Activated naive CD4-positive, alpha-beta T cell treated with anti-CD3 and anti-CD28 coated beads, Interleukin-2, amount 50 U/mL, for 72 hours (primary cell): ENCODE measurements around the gene C5orf22. TPM values are rescaled to one million over a fixed set of nuclear protein-coding genes. Genes with fewer than 3 reads are reported as not detected.
A peak's percentile ranks its signal among the peaks of the same experiment; 100 is the strongest.
"Not testable (repeated sequence)": the region's sequence is repeated elsewhere in the genome, so short reads cannot be mapped to it uniquely, and the experiment has no call there.

Experiments
- ATAC-seq, 2 donors: fragments of 150-1000 bp; cut with Tn5 transposase; 2 replicates each; pipeline ENCODE4 v1.10.0; 2021; ENCODE audit warnings: mild to moderate bottlenecking in 2 of 2, moderate library complexity in 2 of 2
- DNase-seq, 2 donors: peaks; one replicate each; pipeline ENCODE4 v3.0.0; 2021 to 2022; ENCODE audit warnings: low spot score in 2 of 2
- H3K27ac Mint-ChIP-seq, 2 donors: one replicate each; pipeline ENCODE4 v1.8.0; 2022; ENCODE audit warnings: mild to moderate bottlenecking in 2 of 2, mixed read lengths in 2 of 2
- H3K36me3 Mint-ChIP-seq, 2 donors: one replicate each; pipeline ENCODE4 v1.8.0; 2022; ENCODE audit warnings: mixed read lengths in 2 of 2
- H3K9me3 Mint-ChIP-seq, 2 donors: one replicate each; pipeline ENCODE4 v1.8.0; 2022; ENCODE audit warnings: mixed read lengths in 2 of 2
- total RNA-seq, 2 donors: library from RNA; stranded (reverse); gene quantifications; one replicate each; pipeline ENCODE4 v1.2.3, GENCODE V29; 2022

The C5orf22 gene
- total RNA-seq, 2 donors from 2014 or later = 21.3 to 39.7 TPM

GRCh38 chr5:31536873-31537272 is 4.8 kb downstream of the C5orf22 start:
- H3K36me3 Mint-ChIP-seq = peaks cover 9 to 18% of the 10 kb centered on the region in 2 donors
- no peak for ATAC-seq
- DNase-seq = no peak
- H3K9me3 Mint-ChIP-seq = no peaks in the 10 kb centered on the region
- H3K27ac Mint-ChIP-seq = no peak overlapping the region

GRCh38 chr5:31537349-31537748 is 5.2 kb downstream of the C5orf22 start:
- Mint-ChIP-seq H3K9me3 (no peaks in the 10 kb centered on the region), H3K36me3 (peaks cover 4 to 14% of the 10 kb centered on the region in 2 donors), H3K27ac (peak overlapping the region in 1 of 2 donors; percentile 76)
- DNase-seq (no peak), ATAC-seq (no peak)

- H3K36me3 Mint-ChIP-seq = peaks cover 0 to 9% of the 10 kb centered on the region in 2 donors
- no peak for ATAC-seq
- no peaks in the 10 kb centered on the region for H3K9me3 Mint-ChIP-seq
- peak overlapping the region in 1 of 2 donors; percentile 44 for H3K27ac Mint-ChIP-seq
- no peak for DNase-seq
Observed at GRCh38 chr5:31537851-31538250, 5.8 kb downstream of the C5orf22 start.

- H3K9me3 Mint-ChIP-seq, H3K27ac Mint-ChIP-seq, ATAC-seq, DNase-seq: not testable (repeated sequence)
- H3K36me3 Mint-ChIP-seq = peaks cover 39 to 50% of the 10 kb centered on the region in 2 donors
Observed at GRCh38 chr5:31549114-31549513, 17.0 kb downstream of the C5orf22 start.

- H3K9me3 Mint-ChIP-seq = peaks cover 0 to 4% of the 10 kb centered on the region in 2 donors
- ATAC-seq (no peak), DNase-seq (no peak)
- peaks cover 33 to 48% of the 10 kb centered on the region in 2 donors for H3K36me3 Mint-ChIP-seq
- no peak overlapping the region for H3K27ac Mint-ChIP-seq
Observed at GRCh38 chr5:31551878-31552277, 19.8 kb downstream of the C5orf22 start.

GRCh38 chr5:31553863-31554262 is 21.8 kb downstream of the C5orf22 start:
- H3K36me3 Mint-ChIP-seq = peaks cover 27 to 44% of the 10 kb centered on the region in 2 donors
- DNase-seq (no peak), ATAC-seq (no peak)
- H3K9me3 Mint-ChIP-seq = peaks cover 0 to 4% of the 10 kb centered on the region in 2 donors
- H3K27ac Mint-ChIP-seq = peak overlapping the region; percentile 19 to 24

- Mint-ChIP-seq H3K27ac (no peak overlapping the region), H3K9me3 (peaks cover 0 to 4% of the 10 kb centered on the region in 2 donors), H3K36me3 (peaks cover 27 to 44% of the 10 kb centered on the region in 2 donors)
- DNase-seq (no peak), ATAC-seq (no peak)
Observed at GRCh38 chr5:31554552-31554951, 22.5 kb downstream of the C5orf22 start.

GRCh38 chr5:31556461-31556860 is 24.4 kb downstream of the C5orf22 start:
- Mint-ChIP-seq H3K36me3 (peaks cover 27 to 44% of the 10 kb centered on the region in 2 donors), H3K27ac (no peak overlapping the region), H3K9me3 (peaks cover 0 to 4% of the 10 kb centered on the region in 2 donors)
- DNase-seq = no peak
- ATAC-seq = no peak

- Mint-ChIP-seq H3K9me3 (peaks cover 3 to 7% of the 10 kb centered on the region in 2 donors), H3K27ac (no peak overlapping the region), H3K36me3 (peaks cover 17 to 30% of the 10 kb centered on the region in 2 donors)
- no peak for ATAC-seq
- no peak for DNase-seq
Observed at GRCh38 chr5:31559942-31560341, 27.8 kb downstream of the C5orf22 start.

GRCh38 chr5:31561946-31562345 is 29.8 kb downstream of the C5orf22 start:
- no peak for ATAC-seq
- no peak for DNase-seq
- H3K36me3 Mint-ChIP-seq = peaks cover 12 to 35% of the 10 kb centered on the region in 2 donors
- H3K27ac Mint-ChIP-seq = no peak overlapping the region
- peaks cover 4 to 16% of the 10 kb centered on the region in 2 donors for H3K9me3 Mint-ChIP-seq

GRCh38 chr5:31563216-31563615 is 31.1 kb downstream of the C5orf22 start:
- H3K9me3 Mint-ChIP-seq = peaks cover 4 to 16% of the 10 kb centered on the region in 2 donors
- ATAC-seq = no peak
- H3K27ac Mint-ChIP-seq = no peak overlapping the region
- H3K36me3 Mint-ChIP-seq = peaks cover 6 to 22% of the 10 kb centered on the region in 2 donors
- DNase-seq = no peak

- not testable (repeated sequence) for DNase-seq, ATAC-seq, H3K27ac Mint-ChIP-seq
- peaks cover 4 to 19% of the 10 kb centered on the region in 2 donors for H3K36me3 Mint-ChIP-seq
- peaks cover 4 to 16% of the 10 kb centered on the region in 2 donors for H3K9me3 Mint-ChIP-seq
Observed at GRCh38 chr5:31566362-31566761, 34.3 kb downstream of the C5orf22 start.

- peaks cover 4 to 16% of the 10 kb centered on the region in 2 donors for H3K9me3 Mint-ChIP-seq
- H3K27ac Mint-ChIP-seq = no peak overlapping the region
- no peak for ATAC-seq
- no peak for DNase-seq
- H3K36me3 Mint-ChIP-seq = peaks cover 4 to 19% of the 10 kb centered on the region in 2 donors
Observed at GRCh38 chr5:31568302-31568835, 36.3 kb downstream of the C5orf22 start.

- H3K36me3 Mint-ChIP-seq = peaks cover 4 to 19% of the 10 kb centered on the region in 2 donors
- no peak overlapping the region for H3K27ac Mint-ChIP-seq
- ATAC-seq (no peak), DNase-seq (no peak)
- H3K9me3 Mint-ChIP-seq = peaks cover 4 to 16% of the 10 kb centered on the region in 2 donors
Observed at GRCh38 chr5:31569068-31569467, 37.0 kb downstream of the C5orf22 start.

- no peaks in the 10 kb centered on the region for H3K36me3 Mint-ChIP-seq
- ATAC-seq = no peak
- no peaks in the 10 kb centered on the region for H3K9me3 Mint-ChIP-seq
- no peak for DNase-seq
- no peak overlapping the region for H3K27ac Mint-ChIP-seq
Observed at GRCh38 chr5:31573494-31574142, 41.5 kb downstream of the C5orf22 start.

GRCh38 chr5:31574772-31575171 is 42.7 kb downstream of the C5orf22 start:
- ATAC-seq = no peak
- Mint-ChIP-seq H3K36me3 (no peaks in the 10 kb centered on the region), H3K9me3 (no peaks in the 10 kb centered on the region), H3K27ac (no peak overlapping the region)
- DNase-seq = no peak

GRCh38 chr5:31577438-31577837 is 45.3 kb downstream of the C5orf22 start:
- H3K36me3 Mint-ChIP-seq = no peaks in the 10 kb centered on the region
- no peak overlapping the region for H3K27ac Mint-ChIP-seq
- H3K9me3 Mint-ChIP-seq = no peaks in the 10 kb centered on the region
- no peak for ATAC-seq
- no peak for DNase-seq

GRCh38 chr5:31579558-31579957 is 47.5 kb downstream of the C5orf22 start:
- H3K36me3 Mint-ChIP-seq = no peaks in the 10 kb centered on the region
- no peaks in the 10 kb centered on the region for H3K9me3 Mint-ChIP-seq
- DNase-seq (no peak), ATAC-seq (no peak)
- H3K27ac Mint-ChIP-seq = no peak overlapping the region
